ENCODE measurements around the gene TTLL11. TPM values are rescaled to one million over a fixed set of nuclear protein-coding genes. Genes with fewer than 3 reads are reported as not detected.

The TTLL11 gene
- total RNA-seq, 1 experiment from 2014 or later: 1.5 TPM

DNA sequence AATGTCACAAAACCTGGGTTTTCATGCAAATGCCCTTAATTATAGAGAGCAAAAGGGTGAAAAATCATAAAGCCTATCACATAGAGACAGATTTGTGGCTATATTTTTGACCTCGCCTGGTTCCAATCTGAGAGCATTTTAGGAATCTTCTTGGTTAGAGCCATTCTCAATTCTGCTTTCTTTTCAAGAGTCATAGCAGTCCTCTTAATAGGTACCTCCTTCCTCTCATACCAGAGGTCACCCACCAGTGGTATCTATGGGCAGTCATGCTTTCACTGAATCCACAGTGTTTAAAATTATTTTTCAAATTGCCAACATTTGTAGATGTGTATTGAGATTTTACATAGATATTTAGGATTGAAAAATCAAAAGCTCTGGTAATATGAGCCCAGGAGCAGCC, 226.2 kb downstream of the TTLL11 start:
- peaks cover 12% of the 10 kb centered on the region for H3K27me3 Mint-ChIP-seq (ENCODE audit: low read depth)
- no peak overlapping the region for H2BK5ac ChIP-seq (ENCODE audit: insufficient read length, low read length)
- no peak overlapping the region for H3K23ac ChIP-seq (ENCODE audit: insufficient read length, low read depth, low read length)
- H3K27me3 ChIP-seq (ENCODE audit: insufficient read depth, low read length): no peaks in the 10 kb centered on the region
- no peak overlapping the region for H3K4me2 ChIP-seq (ENCODE audit: insufficient read depth, insufficient read length, low read length)
- no peak overlapping the region for H2BK20ac ChIP-seq (ENCODE audit: low read depth, low read length, poor library complexity, severe bottlenecking)
- peaks cover 14% of the 10 kb centered on the region for H3K4me1 ChIP-seq (ENCODE audit: insufficient read depth, low read length)
- H3K79me1 ChIP-seq (ENCODE audit: insufficient read depth, low read depth, low read length, poor library complexity, severe bottlenecking): no peaks in the 10 kb centered on the region
- H3K9ac ChIP-seq (ENCODE audit: extremely low read depth, insufficient read length, low read length): no peak overlapping the region
- no peak overlapping the region for H3T11ph ChIP-seq (ENCODE audit: low read length)
- H3K79me2 ChIP-seq (ENCODE audit: insufficient read depth, low read length): no peaks in the 10 kb centered on the region
- no peak overlapping the region for H3K56ac ChIP-seq (ENCODE audit: insufficient read length, low read depth, low read length)
- H3K4me1 Mint-ChIP-seq: peaks cover 11 to 24% of the 10 kb centered on the region in 2 experiments
- H4K20me1 ChIP-seq (ENCODE audit: control insufficient read depth, insufficient read depth, insufficient read length): peaks cover 2% of the 10 kb centered on the region
- TF ChIP-seq, protein P1, sequence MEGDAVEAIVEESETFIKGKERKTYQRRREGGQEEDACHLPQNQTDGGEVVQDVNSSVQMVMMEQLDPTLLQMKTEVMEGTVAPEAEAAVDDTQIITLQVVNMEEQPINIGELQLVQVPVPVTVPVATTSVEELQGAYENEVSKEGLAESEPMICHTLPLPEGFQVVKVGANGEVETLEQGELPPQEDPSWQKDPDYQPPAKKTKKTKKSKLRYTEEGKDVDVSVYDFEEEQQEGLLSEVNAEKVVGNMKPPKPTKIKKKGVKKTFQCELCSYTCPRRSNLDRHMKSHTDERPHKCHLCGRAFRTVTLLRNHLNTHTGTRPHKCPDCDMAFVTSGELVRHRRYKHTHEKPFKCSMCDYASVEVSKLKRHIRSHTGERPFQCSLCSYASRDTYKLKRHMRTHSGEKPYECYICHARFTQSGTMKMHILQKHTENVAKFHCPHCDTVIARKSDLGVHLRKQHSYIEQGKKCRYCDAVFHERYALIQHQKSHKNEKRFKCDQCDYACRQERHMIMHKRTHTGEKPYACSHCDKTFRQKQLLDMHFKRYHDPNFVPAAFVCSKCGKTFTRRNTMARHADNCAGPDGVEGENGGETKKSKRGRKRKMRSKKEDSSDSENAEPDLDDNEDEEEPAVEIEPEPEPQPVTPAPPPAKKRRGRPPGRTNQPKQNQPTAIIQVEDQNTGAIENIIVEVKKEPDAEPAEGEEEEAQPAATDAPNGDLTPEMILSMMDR (conservative IDR thresholded peaks at IDR 0.05): no peak
- no peak overlapping the region for H4K8ac ChIP-seq (replicated peaks; ENCODE audit: insufficient read length, low read depth, low read length)
- WGBS (ENCODE audit: extremely low coverage, insufficient read length, low lambda C conversion rate): no CpG with 5 or more reads among the region's 1 CpG
- no peaks in the 10 kb centered on the region for H3K23me2 ChIP-seq (ENCODE audit: insufficient read length, low read depth, low read length, poor library complexity, severe bottlenecking)
- H4K91ac ChIP-seq (ENCODE audit: insufficient read length, low read depth, low read length): no peak overlapping the region
- H2AK5ac ChIP-seq (ENCODE audit: insufficient read length, low read length): no peak overlapping the region
- no peak overlapping the region for H2BK120ac ChIP-seq (ENCODE audit: low read depth, low read length, poor library complexity, severe bottlenecking)
- no peaks in the 10 kb centered on the region for H3K9me3 Mint-ChIP-seq
- H2AFZ ChIP-seq (ENCODE audit: low read length): no peak overlapping the region
- H3K27ac Mint-ChIP-seq: no peak overlapping the region
- no peak overlapping the region for H3K4ac ChIP-seq (ENCODE audit: low read depth, low read length)
- H3K14ac ChIP-seq (ENCODE audit: insufficient read depth, low read length): no peak overlapping the region
- H3K36me3 Mint-ChIP-seq (ENCODE audit: insufficient read depth in 1 of 3, low read depth in 3 of 3): no peaks in the 10 kb centered on the region
- H3K18ac ChIP-seq (ENCODE audit: insufficient read length, low read depth, low read length): no peak overlapping the region
- H3K4me3 Mint-ChIP-seq: no peak overlapping the region
- no peak for DNase-seq
- no peak overlapping the region for H3K27ac ChIP-seq (ENCODE audit: insufficient read length, low read depth, low read length)
- no peak overlapping the region for H2BK15ac ChIP-seq (ENCODE audit: low read depth, low read length)
- no peaks in the 10 kb centered on the region for H3K9me3 ChIP-seq (ENCODE audit: control insufficient read depth, low read depth, low read length)
- H4K5ac ChIP-seq (ENCODE audit: insufficient read length, low read depth, low read length): no peak overlapping the region
- no peak overlapping the region for H2BK12ac ChIP-seq (ENCODE audit: insufficient read length, low read depth, low read length)

Measured in H9 (cell line).